GM12873 (cell line): Measurements from ENCODE around the gene KLRC2.

Source experiments
- TF ChIP-seq, protein P1 (sequence below): IDR thresholded peaks from 2 replicates; pipeline ENCODE4 v1.5.1; 2012; ENCODE audit warnings: low read depth, mild to moderate bottlenecking, moderate library complexity, low read length, control low read depth; ENCODE audit not compliant: insufficient read depth; ENCODE audit errors: missing control alignments

KLRC2 gene

GRCh38 chr12:10404798-10405197, 31.0 kb downstream of the KLRC2 start:
- TF ChIP-seq, protein P1, sequence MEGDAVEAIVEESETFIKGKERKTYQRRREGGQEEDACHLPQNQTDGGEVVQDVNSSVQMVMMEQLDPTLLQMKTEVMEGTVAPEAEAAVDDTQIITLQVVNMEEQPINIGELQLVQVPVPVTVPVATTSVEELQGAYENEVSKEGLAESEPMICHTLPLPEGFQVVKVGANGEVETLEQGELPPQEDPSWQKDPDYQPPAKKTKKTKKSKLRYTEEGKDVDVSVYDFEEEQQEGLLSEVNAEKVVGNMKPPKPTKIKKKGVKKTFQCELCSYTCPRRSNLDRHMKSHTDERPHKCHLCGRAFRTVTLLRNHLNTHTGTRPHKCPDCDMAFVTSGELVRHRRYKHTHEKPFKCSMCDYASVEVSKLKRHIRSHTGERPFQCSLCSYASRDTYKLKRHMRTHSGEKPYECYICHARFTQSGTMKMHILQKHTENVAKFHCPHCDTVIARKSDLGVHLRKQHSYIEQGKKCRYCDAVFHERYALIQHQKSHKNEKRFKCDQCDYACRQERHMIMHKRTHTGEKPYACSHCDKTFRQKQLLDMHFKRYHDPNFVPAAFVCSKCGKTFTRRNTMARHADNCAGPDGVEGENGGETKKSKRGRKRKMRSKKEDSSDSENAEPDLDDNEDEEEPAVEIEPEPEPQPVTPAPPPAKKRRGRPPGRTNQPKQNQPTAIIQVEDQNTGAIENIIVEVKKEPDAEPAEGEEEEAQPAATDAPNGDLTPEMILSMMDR, result no peak

GRCh38 chr12:10400829-10401228, 35.0 kb downstream of the KLRC2 start:
- TF ChIP-seq, protein P1, result no peak

DNA sequence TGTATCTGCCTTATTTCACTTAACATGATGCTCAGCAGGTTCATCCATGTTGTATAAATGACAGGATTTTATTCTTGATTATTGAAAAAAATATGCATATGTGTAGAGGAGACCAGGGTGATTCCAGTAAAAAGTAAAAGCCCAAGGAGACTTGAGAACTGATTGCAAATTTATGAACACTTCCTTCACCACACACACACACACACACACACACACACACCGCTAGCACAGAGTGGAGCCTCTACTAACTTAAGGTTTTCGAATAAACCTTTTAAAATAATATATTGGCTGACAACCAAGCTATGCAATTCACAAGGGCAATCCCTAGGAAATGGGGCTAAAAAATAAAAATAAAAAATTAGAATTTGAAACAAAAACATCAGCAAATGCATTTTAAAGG, 37.6 kb downstream of the KLRC2 start:
- TF ChIP-seq, protein P1, result no peak

DNA sequence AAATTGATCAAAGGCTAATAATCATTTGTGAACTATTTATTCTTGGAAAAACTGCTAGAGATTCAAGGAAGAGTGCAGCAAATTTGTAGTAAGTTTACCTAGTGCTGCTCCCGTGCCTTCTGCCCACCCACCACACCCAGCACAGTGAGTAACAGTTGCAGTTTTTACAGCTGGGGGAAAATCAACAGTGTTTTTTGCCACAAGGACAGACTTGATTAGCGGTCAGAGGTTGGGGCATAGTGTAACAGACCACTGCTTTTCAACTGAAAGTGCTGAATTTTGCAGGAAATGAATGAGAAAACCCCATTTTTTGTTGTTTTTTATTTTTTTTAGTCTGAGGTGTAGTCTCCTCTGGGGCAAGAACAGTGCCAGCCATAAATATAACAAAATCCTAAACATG, 38.5 kb downstream of the KLRC2 start:
- TF ChIP-seq, protein P1, result no peak

DNA sequence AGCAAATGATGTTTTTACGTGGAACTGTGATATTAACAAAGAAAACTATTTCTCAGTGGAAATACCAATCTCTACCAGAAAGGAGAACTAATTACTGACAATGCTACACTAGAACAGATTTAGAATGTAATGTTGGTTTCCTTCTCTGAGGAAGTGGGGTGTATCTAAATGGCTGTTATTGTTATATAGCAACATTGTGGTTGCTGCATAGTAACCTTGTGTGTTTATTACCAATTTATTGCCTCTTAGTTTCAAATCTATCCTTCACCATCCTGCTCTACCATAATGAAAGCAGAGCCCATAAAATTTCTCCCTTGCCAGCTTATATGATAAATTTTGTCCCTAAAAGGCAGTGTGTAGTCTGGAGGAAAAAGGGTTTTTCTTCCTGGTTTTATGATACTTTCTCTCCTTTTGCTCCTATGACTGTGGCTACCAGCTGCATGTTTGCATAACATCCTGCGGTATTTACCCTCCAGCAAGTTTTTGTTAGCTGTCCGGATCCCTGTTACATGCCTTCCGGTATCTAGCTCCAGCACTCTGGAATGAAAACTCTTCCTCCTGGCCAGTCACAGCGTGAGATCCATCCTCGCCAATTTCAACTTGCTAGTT, 40.3 kb downstream of the KLRC2 start:
- TF ChIP-seq, protein P1, result no peak

DNA sequence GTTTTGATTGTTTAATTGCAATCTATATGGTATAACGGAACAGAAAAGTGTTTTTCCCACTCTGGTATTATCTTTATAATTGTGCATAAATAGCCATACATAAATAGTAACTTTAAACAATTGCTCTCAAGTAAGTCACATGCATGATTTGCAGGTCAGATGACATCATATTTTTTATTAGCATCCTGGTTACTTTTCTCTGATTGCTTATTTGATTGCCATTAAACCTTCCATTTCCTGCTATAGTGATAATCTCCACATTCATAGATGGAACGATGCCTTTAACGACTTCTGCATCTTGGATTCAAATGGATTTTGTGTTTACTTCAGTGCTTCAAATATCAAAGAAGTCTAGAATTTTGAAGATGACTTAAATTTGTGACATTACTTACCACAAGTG, 42.5 kb downstream of the KLRC2 start:
- TF ChIP-seq, protein P1, result no peak

DNA sequence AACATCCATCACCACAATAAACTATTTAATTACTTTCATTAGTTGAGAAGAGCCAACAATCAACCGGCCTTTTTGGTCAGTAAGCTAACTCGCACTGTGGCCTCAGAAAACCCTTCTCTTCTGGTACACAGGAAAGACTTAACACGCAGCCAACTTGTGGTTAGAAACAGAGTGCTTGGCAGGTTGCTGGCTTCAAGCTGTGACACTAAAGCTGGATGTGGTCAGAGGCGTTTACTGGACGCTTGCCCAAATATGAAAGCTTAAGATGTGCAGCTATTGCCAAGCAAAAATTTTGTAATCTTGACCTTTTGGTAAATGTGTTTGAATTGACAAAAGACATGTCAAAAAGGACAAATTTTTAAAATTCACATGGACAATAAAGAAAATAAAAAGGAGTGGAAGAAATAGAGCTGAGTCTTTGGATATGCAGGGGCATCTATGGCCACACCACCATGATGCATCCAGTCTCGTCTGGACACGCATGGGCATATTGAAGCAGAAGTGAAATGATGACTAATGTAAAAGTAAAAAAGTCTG, 43.3 kb downstream of the KLRC2 start:
- TF ChIP-seq, protein P1, result no peak

GRCh38 chr12:10389904-10390303, 45.9 kb downstream of the KLRC2 start, which contains the start of gene KLRK1:
Gene KLRK1, minus strand, starts transcription at chr12:10390041. Its CDS starts 1,231 bp downstream, at chr12:10388810.
- TF ChIP-seq, protein P1, result no peak
